HL-60 (cell line): ENCODE data around the gene DHRS9.
"Not testable (repeated sequence)": the region's sequence is repeated elsewhere in the genome, so short reads cannot be mapped to it uniquely, and the experiment has no call there.

Experiments
- DNase-seq, 2 experiments: peaks; one replicate each; pipeline ENCODE4 v3.0.0-alpha.2; 2010 to 2020; ENCODE audit warnings: low read depth in 1 of 2, low spot score in 1 of 2
- H3K27ac ChIP-seq: fragments of 250-450 bp; sonication (Bioruptor Pico); replicated peaks from 2 replicates; pipeline ENCODE4 v1.5.1; 2020; ENCODE audit warnings: mild to moderate bottlenecking, moderate library complexity
- H3K27me3 ChIP-seq: fragments of 250-450 bp; sonication (Bioruptor Pico); 2 replicates; pipeline ENCODE4 v1.5.1; 2021; ENCODE audit warnings: mild to moderate bottlenecking, moderate library complexity; ENCODE audit not compliant: insufficient read depth, poor library complexity, severe bottlenecking
- H3K4me3 ChIP-seq: replicated peaks from 2 replicates; pipeline ENCODE4 v1.5.1; 2011; ENCODE audit warnings: mild to moderate bottlenecking, control low read depth, low read length; ENCODE audit not compliant: insufficient read depth
- GABPA ChIP-seq: IDR thresholded peaks from 2 replicates; pipeline ENCODE4 v1.6.1; 2012; ENCODE audit warnings: low read depth
- POLR2AphosphoS5 ChIP-seq: IDR thresholded peaks from 2 replicates; pipeline ENCODE4 v1.6.1; 2012; ENCODE audit warnings: low read depth
- SPI1 ChIP-seq: IDR thresholded peaks from 2 replicates; pipeline ENCODE4 v1.6.1; 2012; ENCODE audit warnings: low read depth, mild to moderate bottlenecking, borderline replicate concordance
- TF ChIP-seq, protein P1 (sequence below): IDR thresholded peaks from 2 replicates; pipeline ENCODE4 v1.6.1; 2012; ENCODE audit warnings: low read depth; ENCODE audit not compliant: insufficient replicate concordance
- TF ChIP-seq, protein P2 (sequence below): IDR thresholded peaks from one replicate; pipeline ENCODE4 v1.5.1; 2011; ENCODE audit warnings: low read length, control low read depth, inconsistent platforms; ENCODE audit not compliant: insufficient read depth

DHRS9 gene

DNA sequence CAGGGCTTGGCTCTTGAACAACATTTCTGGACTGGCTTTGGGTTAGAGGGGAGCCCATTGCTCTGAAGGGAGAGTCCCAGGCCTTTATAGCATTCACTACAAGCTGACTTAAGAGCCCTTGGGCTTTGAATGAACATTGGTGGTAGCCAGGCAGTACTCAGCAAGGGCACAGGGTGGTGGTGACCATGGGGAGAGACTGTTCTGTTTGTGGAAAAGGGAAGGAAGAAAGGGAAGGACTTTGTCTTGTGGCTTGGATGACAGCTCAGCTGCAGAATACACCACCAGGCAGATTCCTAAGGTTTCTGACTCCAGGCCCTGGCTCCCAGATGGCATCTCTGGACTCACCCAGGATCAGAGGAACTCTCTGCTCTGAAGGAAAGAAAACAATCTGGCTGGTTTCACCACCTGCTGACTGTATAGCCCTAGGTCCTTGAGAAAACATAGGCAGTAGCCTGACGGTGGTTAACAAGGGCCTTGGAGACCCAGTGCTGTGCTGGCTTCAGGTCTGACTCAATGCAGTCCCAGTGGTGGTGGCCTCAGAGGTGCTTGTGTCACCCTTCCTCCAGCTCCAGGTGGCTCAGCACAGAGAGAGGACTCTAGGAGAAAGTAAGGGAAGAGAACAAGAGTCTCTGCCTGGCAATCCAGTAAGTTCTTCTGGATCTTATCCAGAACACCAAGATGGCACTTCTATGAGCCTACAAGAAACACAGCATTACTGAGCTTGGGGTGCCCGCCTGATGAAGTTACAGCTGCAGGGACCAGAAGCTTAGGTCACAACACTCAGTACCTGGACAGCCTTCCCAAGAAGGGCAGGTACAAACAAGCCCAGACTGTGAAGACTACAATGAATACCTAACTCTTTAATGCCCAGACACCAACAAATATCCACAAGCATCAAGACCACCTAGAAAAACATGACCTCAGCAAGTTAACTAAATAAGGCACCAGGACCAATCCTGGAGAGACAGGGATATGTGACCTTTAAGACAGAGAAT lies 21.8 kb upstream of the DHRS9 start:
- Histone ChIP-seq H3K27ac (no peak overlapping the region), H3K27me3 (no peaks in the 10 kb centered on the region), H3K4me3 (no peak overlapping the region)
- DNase-seq = no peak
- TF ChIP-seq, protein P1, sequence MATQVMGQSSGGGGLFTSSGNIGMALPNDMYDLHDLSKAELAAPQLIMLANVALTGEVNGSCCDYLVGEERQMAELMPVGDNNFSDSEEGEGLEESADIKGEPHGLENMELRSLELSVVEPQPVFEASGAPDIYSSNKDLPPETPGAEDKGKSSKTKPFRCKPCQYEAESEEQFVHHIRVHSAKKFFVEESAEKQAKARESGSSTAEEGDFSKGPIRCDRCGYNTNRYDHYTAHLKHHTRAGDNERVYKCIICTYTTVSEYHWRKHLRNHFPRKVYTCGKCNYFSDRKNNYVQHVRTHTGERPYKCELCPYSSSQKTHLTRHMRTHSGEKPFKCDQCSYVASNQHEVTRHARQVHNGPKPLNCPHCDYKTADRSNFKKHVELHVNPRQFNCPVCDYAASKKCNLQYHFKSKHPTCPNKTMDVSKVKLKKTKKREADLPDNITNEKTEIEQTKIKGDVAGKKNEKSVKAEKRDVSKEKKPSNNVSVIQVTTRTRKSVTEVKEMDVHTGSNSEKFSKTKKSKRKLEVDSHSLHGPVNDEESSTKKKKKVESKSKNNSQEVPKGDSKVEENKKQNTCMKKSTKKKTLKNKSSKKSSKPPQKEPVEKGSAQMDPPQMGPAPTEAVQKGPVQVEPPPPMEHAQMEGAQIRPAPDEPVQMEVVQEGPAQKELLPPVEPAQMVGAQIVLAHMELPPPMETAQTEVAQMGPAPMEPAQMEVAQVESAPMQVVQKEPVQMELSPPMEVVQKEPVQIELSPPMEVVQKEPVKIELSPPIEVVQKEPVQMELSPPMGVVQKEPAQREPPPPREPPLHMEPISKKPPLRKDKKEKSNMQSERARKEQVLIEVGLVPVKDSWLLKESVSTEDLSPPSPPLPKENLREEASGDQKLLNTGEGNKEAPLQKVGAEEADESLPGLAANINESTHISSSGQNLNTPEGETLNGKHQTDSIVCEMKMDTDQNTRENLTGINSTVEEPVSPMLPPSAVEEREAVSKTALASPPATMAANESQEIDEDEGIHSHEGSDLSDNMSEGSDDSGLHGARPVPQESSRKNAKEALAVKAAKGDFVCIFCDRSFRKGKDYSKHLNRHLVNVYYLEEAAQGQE = no peak
- no peak for TF ChIP-seq SPI1
- TF ChIP-seq GABPA = no peak
- no peak for TF ChIP-seq POLR2AphosphoS5
- TF ChIP-seq, protein P2, sequence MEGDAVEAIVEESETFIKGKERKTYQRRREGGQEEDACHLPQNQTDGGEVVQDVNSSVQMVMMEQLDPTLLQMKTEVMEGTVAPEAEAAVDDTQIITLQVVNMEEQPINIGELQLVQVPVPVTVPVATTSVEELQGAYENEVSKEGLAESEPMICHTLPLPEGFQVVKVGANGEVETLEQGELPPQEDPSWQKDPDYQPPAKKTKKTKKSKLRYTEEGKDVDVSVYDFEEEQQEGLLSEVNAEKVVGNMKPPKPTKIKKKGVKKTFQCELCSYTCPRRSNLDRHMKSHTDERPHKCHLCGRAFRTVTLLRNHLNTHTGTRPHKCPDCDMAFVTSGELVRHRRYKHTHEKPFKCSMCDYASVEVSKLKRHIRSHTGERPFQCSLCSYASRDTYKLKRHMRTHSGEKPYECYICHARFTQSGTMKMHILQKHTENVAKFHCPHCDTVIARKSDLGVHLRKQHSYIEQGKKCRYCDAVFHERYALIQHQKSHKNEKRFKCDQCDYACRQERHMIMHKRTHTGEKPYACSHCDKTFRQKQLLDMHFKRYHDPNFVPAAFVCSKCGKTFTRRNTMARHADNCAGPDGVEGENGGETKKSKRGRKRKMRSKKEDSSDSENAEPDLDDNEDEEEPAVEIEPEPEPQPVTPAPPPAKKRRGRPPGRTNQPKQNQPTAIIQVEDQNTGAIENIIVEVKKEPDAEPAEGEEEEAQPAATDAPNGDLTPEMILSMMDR = no peak

DNA sequence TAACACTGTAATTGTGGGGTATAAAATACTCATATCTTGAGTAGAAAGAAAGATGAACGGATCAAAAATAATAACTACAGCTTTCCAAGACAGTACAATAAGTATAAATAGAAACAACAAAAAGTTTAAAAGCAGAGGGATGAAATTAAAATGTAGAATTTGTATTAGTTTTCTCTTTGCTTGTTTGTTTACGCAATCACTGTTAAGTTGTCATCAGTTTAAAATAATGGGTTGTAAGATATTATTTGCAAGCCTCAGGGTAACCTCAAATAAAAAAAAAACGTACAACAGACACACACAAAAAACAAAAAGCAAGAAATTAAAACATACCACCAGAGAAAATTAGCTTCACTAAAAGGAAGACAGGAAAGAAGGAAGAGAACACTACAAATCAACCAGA lies 20.2 kb upstream of the DHRS9 start:
- Histone ChIP-seq H3K4me3 (no peak overlapping the region), H3K27ac (no peak overlapping the region), H3K27me3 (no peaks in the 10 kb centered on the region)
- no peak for DNase-seq
- TF ChIP-seq, protein P1 = no peak
- TF ChIP-seq SPI1 (no peak), GABPA (no peak), POLR2AphosphoS5 (no peak)
- TF ChIP-seq, protein P2 = no peak

DNA sequence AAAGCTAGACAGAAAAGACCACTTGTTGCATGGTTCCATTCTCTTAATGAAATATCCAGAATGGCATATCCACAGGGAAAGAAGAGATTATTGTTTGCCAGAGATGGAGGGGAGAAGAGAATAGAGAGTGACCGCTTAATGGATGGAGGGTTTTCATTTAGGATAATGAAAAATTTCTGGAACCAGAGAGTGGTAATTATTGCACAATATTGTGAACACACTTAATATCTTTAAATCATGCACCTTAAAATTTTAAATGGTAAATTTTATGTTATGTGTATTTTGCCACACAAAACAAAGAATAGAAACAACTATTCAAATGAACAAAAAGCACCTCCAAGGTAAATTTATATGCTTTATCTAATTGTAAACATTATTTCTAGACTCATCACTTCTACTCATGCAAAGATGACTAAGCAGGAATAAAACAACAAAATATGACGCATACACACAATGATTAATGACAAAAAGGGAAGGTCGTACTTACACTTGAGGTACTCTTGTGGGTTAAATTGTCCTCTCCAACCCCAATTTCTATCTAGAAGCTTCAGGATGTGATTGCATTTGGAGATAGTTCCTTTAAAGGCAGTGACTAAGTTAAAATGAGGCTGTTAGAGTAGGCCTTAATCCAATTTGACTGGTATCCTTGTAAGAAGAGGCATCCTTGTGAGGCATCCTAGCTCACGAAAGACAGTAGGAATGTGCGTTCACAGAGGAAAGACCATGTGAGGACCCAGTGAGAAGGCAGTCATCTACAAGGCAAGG lies 18.7 kb upstream of the DHRS9 start:
- TF ChIP-seq POLR2AphosphoS5 = no peak
- TF ChIP-seq, protein P2 = no peak
- TF ChIP-seq SPI1 = no peak
- TF ChIP-seq GABPA = no peak
- TF ChIP-seq, protein P1 = no peak
- H3K27ac ChIP-seq = no peak overlapping the region
- no peak overlapping the region for H3K4me3 ChIP-seq
- DNase-seq = no peak
- no peaks in the 10 kb centered on the region for H3K27me3 ChIP-seq

DNA sequence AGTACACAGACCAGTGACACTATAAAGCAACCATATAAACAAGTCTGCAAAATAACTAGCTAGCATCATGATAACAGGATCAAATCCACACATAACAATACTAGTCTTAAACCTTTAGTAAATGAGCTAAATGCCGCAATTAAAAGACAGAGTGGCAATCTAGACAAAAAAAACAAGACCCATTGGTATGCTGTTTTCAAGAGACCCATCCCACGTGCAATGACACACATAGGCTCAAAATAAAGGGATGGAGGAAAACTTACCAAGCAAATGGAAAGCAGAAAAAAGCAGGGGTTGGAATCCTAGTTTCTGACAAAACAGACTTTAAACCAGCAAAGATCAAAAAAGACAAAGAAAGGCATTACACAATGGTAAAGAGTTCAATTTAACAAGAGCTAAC lies 14.8 kb upstream of the DHRS9 start:
- H3K27me3 ChIP-seq, DNase-seq, H3K4me3 ChIP-seq, H3K27ac ChIP-seq: not testable (repeated sequence)

DNA sequence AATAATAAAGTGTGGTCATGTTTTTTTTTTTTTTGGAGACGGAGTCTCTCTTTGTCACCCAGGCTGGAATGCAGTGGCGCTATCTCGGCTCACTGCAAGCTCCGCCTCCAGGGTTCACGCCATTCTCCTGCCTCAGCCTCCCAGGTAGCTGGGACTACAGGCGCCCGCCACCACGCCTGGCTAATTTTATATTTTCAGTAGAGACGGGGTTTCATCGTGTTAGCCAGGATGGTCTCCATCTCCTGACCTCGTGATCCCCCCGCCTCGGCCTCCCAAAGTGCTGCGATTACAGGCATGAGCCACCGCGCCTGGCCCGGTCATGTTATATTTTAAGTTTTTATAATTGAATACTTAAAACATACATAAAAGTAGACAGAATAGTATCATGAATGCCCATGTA lies 5.2 kb upstream of the DHRS9 start:
- not testable (repeated sequence) for DNase-seq, H3K27ac ChIP-seq, H3K4me3 ChIP-seq, H3K27me3 ChIP-seq
